Measurements from ENCODE around the gene TNFAIP2. TPM values are rescaled to one million over a fixed set of nuclear protein-coding genes. Genes with fewer than 3 reads are reported as not detected.
A peak's percentile ranks its signal among the peaks of the same experiment; 100 is the strongest.

Gene TNFAIP2
- total RNA-seq, 2 donors from 2014 or later = 0.80 to 2.1 TPM

- H3K36me3 Mint-ChIP-seq = no peaks in the 10 kb centered on the region
- H3K27ac Mint-ChIP-seq = no peak overlapping the region
- DNase-seq (ENCODE audit: low spot score in 2 of 2) (no peak), ATAC-seq (no peak)
- no peaks in the 10 kb centered on the region for H3K9me3 Mint-ChIP-seq
Observed at GRCh38 chr14:103101963-103102688, 21.1 kb upstream of the TNFAIP2 start.

- DNase-seq (ENCODE audit: low spot score in 2 of 2) = no peak
Observed at GRCh38 chr14:103102689-103103260, 20.5 kb upstream of the TNFAIP2 start.

GRCh38 chr14:103103461-103104388 is 19.5 kb upstream of the TNFAIP2 start:
- no peak overlapping the region for H3K27ac Mint-ChIP-seq
- H3K36me3 Mint-ChIP-seq = no peaks in the 10 kb centered on the region
- ATAC-seq (no peak), DNase-seq (ENCODE audit: low spot score in 2 of 2) (no peak)
- no peaks in the 10 kb centered on the region for H3K9me3 Mint-ChIP-seq

More at GRCh38 chr14:103102689-103103260, 20.5 kb upstream of the TNFAIP2 start:
- Mint-ChIP-seq H3K27ac (no peak overlapping the region), H3K9me3 (no peaks in the 10 kb centered on the region), H3K36me3 (no peaks in the 10 kb centered on the region)
- no peak for ATAC-seq

DNA sequence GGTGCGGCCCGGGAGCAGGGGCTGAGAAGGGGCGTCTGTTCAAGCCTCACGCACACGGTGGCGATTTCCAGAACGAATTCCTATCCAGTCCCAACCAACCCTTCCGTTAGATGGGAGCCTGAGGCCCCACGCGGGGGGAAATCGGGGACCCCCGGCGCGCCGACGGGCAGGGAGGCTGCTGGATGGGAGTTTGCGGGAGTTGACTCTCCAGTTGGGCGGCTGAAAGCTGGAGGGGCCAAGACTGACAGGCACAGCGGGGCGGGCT is 18.9 kb upstream of the TNFAIP2 start:
- ATAC-seq = no peak
- Mint-ChIP-seq H3K9me3 (no peaks in the 10 kb centered on the region), H3K27ac (no peak overlapping the region), H3K36me3 (no peaks in the 10 kb centered on the region)
- no peak for DNase-seq (ENCODE audit: low spot score in 2 of 2)

DNA sequence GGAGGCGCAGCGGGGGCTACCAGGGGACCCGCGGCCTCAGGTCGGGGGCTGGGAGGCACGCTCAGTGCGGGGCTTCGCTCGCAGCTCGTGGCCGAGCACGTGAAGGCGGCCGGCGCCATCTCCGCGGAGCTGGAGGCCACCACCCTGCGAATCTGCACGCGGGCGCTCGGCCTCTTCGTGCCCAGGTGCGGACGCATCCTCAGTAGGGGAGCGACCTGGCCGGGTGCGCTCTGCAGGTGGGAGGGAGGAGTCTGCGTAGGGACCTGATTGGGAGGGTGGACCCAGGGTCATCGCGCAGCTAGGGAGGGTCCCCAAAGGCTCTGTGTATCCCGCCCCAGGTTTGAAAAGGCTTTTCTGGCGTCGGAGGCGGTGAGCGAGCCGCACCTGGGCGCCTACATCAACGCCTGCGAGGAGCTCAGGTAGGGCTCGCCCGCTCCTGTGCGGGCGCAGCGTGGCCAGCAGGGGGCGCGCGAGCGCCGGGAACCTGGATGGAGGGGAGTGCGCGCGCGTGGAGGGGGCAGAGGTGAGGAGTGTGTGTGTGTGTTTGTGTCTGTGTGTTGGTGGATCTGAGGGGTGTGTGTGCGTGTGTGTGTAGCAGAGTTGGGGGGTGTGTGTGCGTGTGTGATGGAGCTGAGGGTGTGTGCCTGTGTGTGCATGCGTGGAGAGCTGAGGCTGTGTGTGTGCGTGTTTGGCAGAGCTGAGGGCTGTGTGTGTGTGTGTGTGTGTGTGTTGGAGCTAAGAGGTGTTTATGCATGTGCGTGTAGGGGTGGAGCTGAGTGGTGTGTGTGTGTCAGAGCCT is 18.4 kb upstream of the TNFAIP2 start:
- DNase-seq (ENCODE audit: low spot score in 2 of 2) (peak in 1 of 2 donors; percentile 83), ATAC-seq (peak; percentile 81 to 88)
- Mint-ChIP-seq H3K36me3 (no peaks in the 10 kb centered on the region), H3K9me3 (no peaks in the 10 kb centered on the region), H3K27ac (no peak overlapping the region)

DNA sequence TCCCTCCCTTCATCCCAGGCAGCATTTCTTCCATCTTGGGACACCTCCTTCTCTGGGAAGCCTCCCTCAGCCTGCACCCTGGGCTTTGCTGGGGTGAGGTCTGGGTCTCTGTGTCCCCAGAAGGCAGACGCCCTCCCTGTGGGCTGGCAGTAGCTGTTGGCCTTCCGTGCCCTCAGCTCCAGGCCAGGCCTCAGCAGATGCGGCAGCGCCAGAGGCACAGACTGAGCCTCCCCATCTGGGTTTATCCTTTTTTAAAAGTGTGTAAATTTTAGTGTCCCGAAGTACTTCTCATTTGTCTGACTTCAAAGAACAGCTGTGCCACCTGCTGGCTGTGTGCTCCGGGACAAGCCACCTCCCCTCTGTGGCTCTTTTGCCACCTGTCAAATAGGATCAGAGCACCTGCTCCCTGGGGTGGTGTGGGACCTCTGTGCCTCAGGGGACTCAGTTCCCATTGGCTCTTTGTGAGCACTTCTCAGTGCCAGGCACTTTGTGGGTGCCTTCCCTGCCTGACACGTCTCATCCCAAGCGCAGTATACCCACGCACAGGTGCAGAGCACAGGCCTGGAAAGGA is 17.6 kb upstream of the TNFAIP2 start:
- ATAC-seq = no peak
- Mint-ChIP-seq H3K27ac (no peak overlapping the region), H3K9me3 (no peaks in the 10 kb centered on the region), H3K36me3 (no peaks in the 10 kb centered on the region)
- DNase-seq (ENCODE audit: low spot score in 2 of 2) = no peak

DNA sequence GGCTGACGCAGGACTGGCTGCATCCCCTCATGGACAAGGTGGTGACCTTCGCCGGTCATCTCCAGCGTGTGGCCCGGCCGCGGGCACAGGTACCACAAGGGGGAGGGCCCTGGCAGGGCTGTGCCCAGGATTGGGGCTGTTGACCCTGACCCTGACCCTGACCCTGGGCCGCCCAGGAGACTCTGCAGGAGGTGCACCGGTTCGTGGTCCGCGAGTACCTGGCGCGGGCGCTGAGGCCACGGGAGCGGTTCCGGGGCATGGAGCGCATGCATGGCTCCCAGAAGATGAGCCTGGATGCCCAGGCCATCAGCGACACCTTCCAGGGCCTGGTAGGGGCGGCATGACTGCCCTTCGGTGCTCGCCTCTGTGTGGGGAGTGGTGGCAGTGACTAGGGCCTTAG is 15.8 kb upstream of the TNFAIP2 start:
- H3K27ac Mint-ChIP-seq = no peak overlapping the region
- ATAC-seq (no peak), DNase-seq (ENCODE audit: low spot score in 2 of 2) (no peak)
- no peaks in the 10 kb centered on the region for H3K36me3 Mint-ChIP-seq
- H3K9me3 Mint-ChIP-seq = no peaks in the 10 kb centered on the region

- H3K27ac Mint-ChIP-seq = no peak overlapping the region
- DNase-seq (ENCODE audit: low spot score in 2 of 2) (no peak), ATAC-seq (no peak)
- no peaks in the 10 kb centered on the region for H3K9me3 Mint-ChIP-seq
- no peaks in the 10 kb centered on the region for H3K36me3 Mint-ChIP-seq
Observed at GRCh38 chr14:103107941-103108748, 15.1 kb upstream of the TNFAIP2 start.

DNA sequence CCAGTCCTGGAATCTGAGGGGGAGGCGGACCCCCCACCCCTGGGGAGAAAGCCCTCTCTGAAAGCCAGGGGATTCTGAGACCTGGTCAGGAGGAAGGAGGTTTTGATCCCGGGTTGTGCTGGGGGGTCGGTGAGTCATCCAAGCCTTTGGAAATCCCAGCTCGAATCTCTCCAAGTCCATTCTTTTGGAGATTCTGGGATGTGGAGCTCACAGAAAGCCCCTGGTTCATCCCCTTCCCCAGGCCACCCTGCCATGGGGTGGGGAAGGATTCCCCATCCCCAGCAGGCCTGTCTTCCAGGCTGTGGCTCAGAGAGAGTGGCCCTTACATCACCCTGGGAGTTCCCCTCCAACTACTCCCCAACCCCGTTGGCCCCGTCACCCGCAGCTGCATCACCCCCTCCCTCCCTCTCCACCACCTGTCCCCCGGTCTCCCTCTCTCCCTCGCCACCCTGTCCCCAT is 14.5 kb upstream of the TNFAIP2 start:
- ATAC-seq (peak; percentile 46 to 65), DNase-seq (ENCODE audit: low spot score in 2 of 2) (no peak)
- no peak overlapping the region for H3K27ac Mint-ChIP-seq
- H3K9me3 Mint-ChIP-seq = no peaks in the 10 kb centered on the region
- no peaks in the 10 kb centered on the region for H3K36me3 Mint-ChIP-seq

DNA sequence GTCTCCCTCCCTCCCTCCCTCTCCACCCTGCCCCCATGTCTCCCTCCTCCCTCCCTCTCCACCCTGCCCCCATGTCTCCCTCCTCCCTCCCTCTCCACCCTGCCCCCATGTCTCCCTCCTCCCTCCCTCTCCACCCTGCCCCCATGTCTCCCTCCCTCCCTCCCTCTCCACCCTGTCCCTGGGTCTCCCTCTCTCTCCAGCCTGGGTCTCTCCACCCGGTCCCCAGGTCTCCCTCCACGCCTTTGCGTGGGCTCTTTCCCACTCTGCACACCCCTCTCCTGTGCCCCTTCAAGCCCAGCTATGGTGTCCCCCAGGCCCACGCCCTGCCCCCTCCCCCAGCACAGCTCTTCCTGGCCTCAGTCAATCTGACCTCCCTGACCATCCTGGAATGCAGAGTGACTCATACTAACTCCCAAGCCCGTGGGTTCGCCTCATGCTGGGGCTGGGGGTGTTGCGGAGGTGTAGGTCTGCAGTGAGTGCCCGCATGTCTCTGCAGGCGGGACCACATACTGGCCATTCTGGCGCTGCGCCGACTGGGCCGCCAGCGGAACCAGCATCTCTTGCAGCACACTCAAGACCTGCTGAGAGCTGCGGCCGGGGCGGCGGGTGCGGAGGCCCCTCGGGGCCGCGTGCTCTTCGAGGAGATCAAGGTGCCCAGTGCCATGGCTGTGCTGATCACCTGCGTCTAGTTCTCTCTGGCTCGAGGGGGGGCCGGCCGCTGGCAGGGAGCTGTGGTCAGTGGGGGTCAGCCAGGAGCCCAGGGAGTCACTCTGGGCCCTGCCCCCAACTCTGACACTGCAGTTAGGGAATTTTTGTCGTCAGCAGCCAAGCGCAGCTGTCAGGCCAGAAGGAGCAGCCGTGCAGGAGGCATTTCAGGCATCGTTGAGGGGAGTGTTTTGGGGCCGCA is 13.5 kb upstream of the TNFAIP2 start:
- H3K36me3 Mint-ChIP-seq = no peaks in the 10 kb centered on the region
- H3K9me3 Mint-ChIP-seq = no peaks in the 10 kb centered on the region
- no peak for DNase-seq (ENCODE audit: low spot score in 2 of 2)
- H3K27ac Mint-ChIP-seq = no peak overlapping the region
- no peak for ATAC-seq

- DNase-seq (ENCODE audit: low spot score in 2 of 2) (no peak), ATAC-seq (no peak)
- Mint-ChIP-seq H3K36me3 (no peaks in the 10 kb centered on the region), H3K9me3 (no peaks in the 10 kb centered on the region), H3K27ac (no peak overlapping the region)
Observed at GRCh38 chr14:103110681-103111231, 12.5 kb upstream of the TNFAIP2 start.

- Mint-ChIP-seq H3K27ac (no peak overlapping the region), H3K36me3 (no peaks in the 10 kb centered on the region), H3K9me3 (no peaks in the 10 kb centered on the region)
- ATAC-seq = no peak
- no peak for DNase-seq (ENCODE audit: low spot score in 2 of 2)
Observed at GRCh38 chr14:103111232-103111868, 11.9 kb upstream of the TNFAIP2 start.

GRCh38 chr14:103112400-103113243 is 10.6 kb upstream of the TNFAIP2 start:
- Mint-ChIP-seq H3K9me3 (no peaks in the 10 kb centered on the region), H3K36me3 (no peaks in the 10 kb centered on the region)

More at GRCh38 chr14:103112400-103113243, 10.6 kb upstream of the TNFAIP2 start:
- no peak for DNase-seq (ENCODE audit: low spot score in 2 of 2)
- ATAC-seq = no peak
- peak overlapping the region in 1 of 2 donors; percentile 52 for H3K27ac Mint-ChIP-seq
